Stimulated activated CD8-positive, alpha-beta memory T cell treated with anti-CD3 and anti-CD28 coated beads, Interleukin-15, amount 100 ng/mL, for 24 hours (primary cell): Measurements from ENCODE around the gene SEMA5B.

ENCODE experiments used
- DNase-seq: peaks from one replicate; pipeline ENCODE4 v3.0.0-alpha.2; 2020; ENCODE audit warnings: low read depth

Gene SEMA5B

DNA sequence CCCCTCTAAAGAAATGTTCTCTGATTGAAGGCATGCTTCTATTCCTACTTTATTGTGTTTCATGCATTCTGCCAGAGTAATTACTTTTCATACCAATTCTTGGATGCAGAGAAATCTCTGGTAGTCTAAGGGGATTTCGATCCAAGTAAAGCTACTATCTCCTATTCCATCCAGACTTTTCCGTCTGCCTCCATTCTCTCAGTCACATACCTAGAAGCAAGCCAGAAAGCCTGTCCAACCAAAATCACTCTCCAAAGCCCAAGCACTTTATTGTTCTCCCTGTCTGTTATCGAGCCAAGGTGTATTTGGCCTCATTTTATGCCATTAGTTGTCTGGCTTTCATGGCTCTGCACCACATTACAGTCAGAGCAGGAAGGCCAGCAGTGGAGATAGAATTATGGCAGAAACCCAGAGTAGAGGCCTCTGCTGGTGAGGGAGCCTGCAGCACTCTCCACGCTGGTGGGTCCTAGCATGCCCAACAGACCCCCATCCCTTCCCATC is 136.8 kb downstream of the SEMA5B start:
- no peak for DNase-seq

- DNase-seq: no peak
Observed at GRCh38 chr3:122890077-122890719, 137.4 kb downstream of the SEMA5B start.

DNA sequence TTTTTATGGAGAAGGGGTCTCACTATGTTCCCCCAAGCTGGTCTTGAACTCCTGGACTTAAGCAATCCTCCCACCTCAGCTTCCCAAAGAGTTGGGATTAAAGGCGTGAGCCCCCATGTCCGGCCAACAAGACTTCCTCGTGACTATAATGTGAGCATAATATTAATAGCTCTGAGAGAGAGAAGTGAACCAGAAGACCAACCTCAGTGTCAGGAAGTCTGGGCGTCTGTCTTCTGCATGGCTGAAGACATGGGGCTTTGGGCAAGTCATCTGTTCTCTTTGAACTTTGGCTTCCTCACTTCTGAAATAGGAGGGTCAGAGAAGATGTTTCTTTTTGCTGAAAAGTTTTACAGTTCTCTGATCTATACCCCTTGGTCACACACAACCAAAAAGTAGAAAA is 140.6 kb downstream of the SEMA5B start:
- no peak for DNase-seq

- no peak for DNase-seq
Observed at GRCh38 chr3:122886251-122886650, 141.3 kb downstream of the SEMA5B start.

DNA sequence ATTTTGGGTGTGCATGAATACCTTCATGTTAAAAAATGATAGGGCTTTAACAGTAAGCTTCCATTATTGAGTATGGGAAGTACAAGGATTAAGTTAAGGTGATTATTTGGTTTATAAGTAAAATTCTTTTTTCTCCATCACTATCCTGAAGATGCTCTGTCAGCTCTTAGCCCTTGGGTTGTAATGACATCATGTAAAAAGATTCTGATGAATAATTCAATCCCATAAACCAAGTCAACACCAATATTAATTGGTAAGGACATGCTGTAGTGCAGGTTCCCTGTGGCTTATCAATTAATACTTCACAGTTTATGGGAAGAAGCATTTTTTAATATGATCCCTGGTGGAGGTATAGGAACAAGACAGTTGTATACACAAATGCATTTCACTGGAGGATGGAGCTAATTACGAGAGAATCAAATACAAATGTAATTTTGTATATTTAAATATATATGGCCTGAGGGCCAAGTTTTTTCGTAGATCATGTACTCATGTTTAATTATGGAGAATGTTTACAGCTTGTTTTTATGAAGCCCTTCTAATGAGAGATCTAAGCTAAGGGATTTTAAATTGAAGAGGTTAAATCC is 145.1 kb downstream of the SEMA5B start:
- DNase-seq: no peak

DNA sequence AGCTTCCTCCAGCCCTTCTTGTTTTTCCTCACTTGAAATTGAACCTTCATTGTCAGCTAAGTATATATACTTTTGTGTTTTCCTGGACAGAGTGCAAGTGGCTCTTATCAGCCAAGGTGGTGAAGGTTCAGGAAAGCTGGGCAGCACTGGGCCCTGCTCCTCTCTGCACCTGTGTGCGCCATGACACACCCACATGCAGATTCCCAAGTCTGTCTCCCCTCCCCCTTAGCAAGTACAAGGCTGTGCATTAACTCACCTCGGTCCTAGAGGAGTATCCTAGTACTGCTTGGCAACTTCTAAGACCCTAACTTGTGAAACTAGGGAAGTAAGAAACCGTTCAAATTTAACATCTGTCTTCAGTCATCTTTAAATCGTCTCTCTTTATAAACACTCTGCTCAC is 146.9 kb downstream of the SEMA5B start:
- no peak for DNase-seq

- DNase-seq: no peak
Observed at GRCh38 chr3:122880173-122880572, 147.4 kb downstream of the SEMA5B start.

DNA sequence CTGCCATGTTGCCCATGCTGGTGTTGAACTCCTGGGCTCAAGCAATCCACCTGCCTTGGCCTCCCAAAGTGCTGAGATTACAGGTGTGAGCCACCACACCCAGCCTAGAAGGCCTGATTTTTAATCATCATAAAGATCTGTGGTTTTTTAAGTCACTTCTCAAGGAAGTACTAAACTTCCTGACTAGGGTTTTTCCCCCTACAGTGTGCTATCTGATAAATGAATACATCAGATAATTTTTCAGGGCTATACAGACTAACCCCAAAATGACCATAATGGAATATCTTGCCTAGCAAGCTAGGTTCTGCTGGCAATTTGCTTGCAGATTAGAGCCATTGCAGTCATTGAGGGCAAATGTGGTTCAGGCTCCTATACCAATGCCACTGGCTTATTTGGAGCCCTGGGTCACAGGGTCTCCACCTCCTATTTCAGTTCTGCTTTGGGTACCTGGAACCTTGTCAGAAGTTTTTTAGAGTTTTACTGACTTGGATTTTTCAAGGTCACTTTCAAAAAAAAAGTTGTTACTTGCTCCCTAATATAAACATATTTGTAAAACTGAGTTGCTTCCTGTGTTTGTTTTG is 151.9 kb downstream of the SEMA5B start:
- no peak for DNase-seq

- no peak for DNase-seq
Observed at GRCh38 chr3:122873741-122874515, 153.6 kb downstream of the SEMA5B start.

DNA sequence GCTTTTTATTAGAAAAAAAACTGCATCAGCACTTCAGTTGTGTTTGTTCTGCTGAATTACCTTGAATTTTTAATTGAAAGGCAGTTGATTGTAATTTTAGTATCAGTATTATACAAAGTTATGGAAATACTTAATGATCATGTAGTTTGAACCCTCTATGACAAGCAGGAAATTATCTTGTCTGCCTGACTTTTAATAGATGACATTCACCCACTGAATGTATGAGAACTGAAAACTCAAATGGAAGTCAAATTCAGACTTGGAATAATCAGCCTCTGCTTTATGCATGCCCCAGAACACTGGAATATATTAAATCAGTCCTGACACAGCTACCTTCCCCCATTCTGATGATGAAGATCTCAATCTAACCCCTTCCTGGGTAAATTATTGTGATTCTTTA is 159.2 kb downstream of the SEMA5B start:
- no peak for DNase-seq

DNA sequence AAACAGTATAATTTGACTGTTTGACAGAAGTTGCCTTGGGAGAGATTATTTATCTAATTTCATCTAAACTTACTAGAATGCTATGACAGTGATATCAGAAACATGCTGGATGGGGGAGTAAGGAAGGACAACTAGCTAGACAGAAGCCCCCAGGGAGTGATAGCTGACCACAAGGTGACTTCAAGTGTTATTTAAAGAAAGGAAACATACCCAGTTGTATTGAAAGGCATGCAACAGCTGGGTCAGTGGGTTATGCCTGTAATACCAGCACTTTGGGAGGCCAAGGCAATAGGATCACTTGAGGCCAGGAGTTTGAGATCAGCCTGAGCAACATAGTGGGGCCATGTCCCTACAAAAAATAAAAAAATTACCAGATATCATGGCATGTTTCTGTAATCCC is 163.1 kb downstream of the SEMA5B start:
- no peak for DNase-seq

GRCh38 chr3:122862381-122862780 is 165.2 kb downstream of the SEMA5B start:
- DNase-seq: no peak
